Natural killer cell (primary cell): ENCODE measurements around the gene SLC10A6. TPM values are rescaled to one million over a fixed set of nuclear protein-coding genes. Genes with fewer than 3 reads are reported as not detected.

Experiments
- ATAC-seq, 3 donors: fragments of 150-1000 bp in 2 of 3; fragments of 200-7000 bp in 1 of 3; cut with Tn5 transposase; 1 replicate in 1 of 3; 2 replicates in 2 of 3; pipeline ENCODE4 v1.10.0; 2021; ENCODE audit warnings: mild to moderate bottlenecking in 2 of 3, moderate library complexity in 2 of 3
- DNase-seq, 2 donors: peaks; one replicate each; pipeline versions ENCODE4 v3.0.0 to v3.0.0-alpha.2; 2013 to 2021; ENCODE audit warnings: mixed read lengths in 1 of 2
- H3K27ac ChIP-seq: one replicate; pipeline ENCODE4 v1.5.1; 2013; ENCODE audit warnings: mild to moderate bottlenecking, low read length
- H3K27me3 ChIP-seq: one replicate; pipeline ENCODE4 v1.6.1; 2013; ENCODE audit warnings: low read length; ENCODE audit not compliant: control insufficient read depth, insufficient read depth
- H3K36me3 ChIP-seq: one replicate; pipeline ENCODE4 v1.6.1; 2013; ENCODE audit warnings: low read length; ENCODE audit not compliant: control insufficient read depth, insufficient read depth
- H3K4me1 ChIP-seq: one replicate; pipeline ENCODE4 v1.6.1; 2013; ENCODE audit warnings: low read length; ENCODE audit not compliant: control insufficient read depth, insufficient read depth
- H3K4me3 ChIP-seq: one replicate; pipeline ENCODE4 v1.5.1; 2013; ENCODE audit warnings: low read length
- H3K9me3 ChIP-seq: one replicate; pipeline ENCODE4 v1.6.1; 2013; ENCODE audit warnings: low read length; ENCODE audit not compliant: control insufficient read depth, insufficient read depth
- H3K27ac Mint-ChIP-seq, 2 donors: one replicate each; pipeline ENCODE4 v1.8.0; 2022; ENCODE audit warnings: mild to moderate bottlenecking in 2 of 2, mixed read lengths in 2 of 2, moderate library complexity in 1 of 2
- H3K27me3 Mint-ChIP-seq, 2 donors: one replicate each; pipeline ENCODE4 v1.8.0; 2022; ENCODE audit warnings: low read depth in 2 of 2, mixed read lengths in 2 of 2
- H3K36me3 Mint-ChIP-seq: one replicate; pipeline ENCODE4 v1.8.0; 2022; ENCODE audit warnings: mixed read lengths
- H3K4me1 Mint-ChIP-seq, 2 donors: one replicate each; pipeline ENCODE4 v1.8.0; 2022; ENCODE audit warnings: mixed read lengths in 2 of 2
- H3K4me3 Mint-ChIP-seq: one replicate; pipeline ENCODE4 v1.8.0; 2022; ENCODE audit warnings: mild to moderate bottlenecking, moderate library complexity, mixed read lengths
- H3K9me3 Mint-ChIP-seq, 2 donors: one replicate each; pipeline ENCODE4 v1.8.0; 2022; ENCODE audit warnings: mixed read lengths in 2 of 2
- CTCF ChIP-seq: fragments of 200-600 bp; IDR thresholded peaks from one replicate; pipeline ENCODE4 v1.8.0; 2022; ENCODE audit warnings: antibody characterized with exemption
- WGBS: methylation state at CpG from one replicate; pipeline ENCODE4 v1.1.7; 2013; ENCODE audit warnings: missing lambda C conversion rate; ENCODE audit not compliant: insufficient coverage; 5-methylcytosine and 5-hydroxymethylcytosine counted together
- intact Hi-C: fragments of 100-400 bp; cut with micrococcal nuclease; formaldehyde crosslinking; loops from one replicate; pipeline ENCODE4 v1.14.2; 2022
- total RNA-seq, 4 donors: library from RNA; stranded (reverse); fragments of 120-200 nt in 1 of 4; gene quantifications; one replicate each; pipeline versions ENCODE4 v1.2.3 to v1.2.4, GENCODE V29; 2013 to 2022

The SLC10A6 gene
- total RNA-seq, 3 donors from 2014 or later (not counting 1 experiment from before 2014, with no cell fraction given): not detected

DNA sequence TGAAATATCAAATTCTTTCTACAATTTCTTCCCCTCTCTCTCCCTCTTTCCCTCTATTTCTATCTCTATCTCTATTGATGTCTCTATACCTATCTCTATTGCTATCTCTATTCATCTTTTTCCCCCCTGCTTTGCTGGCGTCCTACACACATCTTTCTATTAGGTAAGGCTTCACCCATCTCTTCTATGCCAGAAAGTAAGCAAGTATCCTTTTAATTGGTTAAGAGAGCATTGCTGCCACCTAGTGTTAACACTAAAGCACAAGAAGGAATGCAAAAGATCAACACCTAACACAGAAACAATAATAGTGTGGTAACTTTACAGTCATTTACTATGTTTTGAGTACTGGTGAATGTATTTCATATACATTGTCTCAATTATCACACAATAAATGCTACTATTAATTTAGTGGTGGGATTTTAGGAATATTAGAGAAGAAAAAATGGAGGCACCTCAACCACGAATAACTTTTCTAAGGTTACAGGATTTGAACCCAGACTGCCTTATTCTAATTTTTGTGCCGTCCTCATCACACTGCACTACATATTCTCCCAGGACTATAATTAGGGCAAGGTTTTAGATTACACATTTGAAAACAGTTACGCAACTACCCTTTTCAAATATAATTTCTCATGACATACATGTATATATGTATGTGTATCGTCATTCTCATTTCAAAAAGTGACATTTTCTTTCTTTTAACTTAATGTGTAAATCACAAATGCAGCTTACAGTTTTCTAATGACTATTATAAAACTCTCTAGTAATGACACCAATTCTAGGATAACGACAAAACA lies 46.7 kb upstream of the SLC10A6 start:
- Mint-ChIP-seq H3K4me1 (peaks cover 0 to 4% of the 10 kb centered on the region in 2 donors), H3K9me3 (no peaks in the 10 kb centered on the region), H3K4me3 (no peak overlapping the region), H3K36me3 (no peaks in the 10 kb centered on the region), H3K27me3 (peaks cover 13 to 17% of the 10 kb centered on the region in 2 donors), H3K27ac (no peak overlapping the region)
- Histone ChIP-seq H3K4me3 (no peak overlapping the region), H3K27me3 (no peaks in the 10 kb centered on the region), H3K36me3 (no peaks in the 10 kb centered on the region), H3K9me3 (no peaks in the 10 kb centered on the region), H3K4me1 (peaks cover 8% of the 10 kb centered on the region), H3K27ac (no peak overlapping the region)
- 67% methylated on average over 3 of the region's 6 CpGs for WGBS
- peak; percentile 78 for TF ChIP-seq CTCF
- ATAC-seq (peak in 2 of 3 donors; percentile 58 to 67), DNase-seq (peak in 1 of 2 donors; percentile 70)
- intact Hi-C loops: loop anchor here (2.0 to 10.0 kb wide), 2 partner anchors 399 to 1811 kb away; no protein-coding TSS in a partner anchor

- DNase-seq (no peak), ATAC-seq (no peak)
- no peak overlapping the region for H3K27ac ChIP-seq
- no peak for TF ChIP-seq CTCF
- H3K27me3 Mint-ChIP-seq: peaks cover 20 to 25% of the 10 kb centered on the region in 2 donors
- H3K36me3 Mint-ChIP-seq: no peaks in the 10 kb centered on the region
- no peaks in the 10 kb centered on the region for H3K36me3 ChIP-seq
- no peaks in the 10 kb centered on the region for H3K9me3 Mint-ChIP-seq
- H3K9me3 ChIP-seq: no peaks in the 10 kb centered on the region
- H3K4me3 ChIP-seq: no peak overlapping the region
- H3K27me3 ChIP-seq: no peaks in the 10 kb centered on the region
- H3K27ac Mint-ChIP-seq: no peak overlapping the region
- H3K4me1 Mint-ChIP-seq: peaks cover 0 to 4% of the 10 kb centered on the region in 2 donors
- peaks cover 8% of the 10 kb centered on the region for H3K4me1 ChIP-seq
- intact Hi-C loops: loop anchor here (2.0 to 10.0 kb wide), 2 partner anchors 398 to 1810 kb away; no protein-coding TSS in a partner anchor
- H3K4me3 Mint-ChIP-seq: no peak overlapping the region
Measured at GRCh38 chr4:86894455-86894854, 45.3 kb upstream of the SLC10A6 start.

GRCh38 chr4:86893136-86893535 lies 44.0 kb upstream of the SLC10A6 start:
- intact Hi-C loops: loop anchor here (10.0 kb wide), 1 partner anchor 1808 kb away; no protein-coding TSS in a partner anchor

More at GRCh38 chr4:86893136-86893535, 44.0 kb upstream of the SLC10A6 start:
- Mint-ChIP-seq H3K9me3 (no peaks in the 10 kb centered on the region), H3K36me3 (no peaks in the 10 kb centered on the region), H3K27me3 (peaks cover 22 to 28% of the 10 kb centered on the region in 2 donors), H3K4me3 (peak overlapping the region; percentile 7), H3K4me1 (peaks cover 0 to 4% of the 10 kb centered on the region in 2 donors), H3K27ac (no peak overlapping the region)
- 95% methylated on average over 19 of the region's 19 CpGs for WGBS
- no peak for DNase-seq
- Histone ChIP-seq H3K36me3 (no peaks in the 10 kb centered on the region), H3K4me3 (no peak overlapping the region), H3K4me1 (peaks cover 8% of the 10 kb centered on the region), H3K27me3 (no peaks in the 10 kb centered on the region), H3K27ac (no peak overlapping the region), H3K9me3 (no peaks in the 10 kb centered on the region)
- no peak for TF ChIP-seq CTCF
- no peak for ATAC-seq
